Left ventricle myocardium inferior (tissue), 1 donor: Measurements from ENCODE around the gene AUP1. TPM values are rescaled to one million over a fixed set of nuclear protein-coding genes. Genes with fewer than 3 reads are reported as not detected.

ENCODE experiments used
- DNase-seq: peaks from one replicate; pipeline ENCODE4 v3.0.0-alpha.2; 2020
- H3K27ac ChIP-seq: fragments of 200-600 bp; replicated peaks from 2 replicates; pipeline ENCODE4 v1.8.0; 2021
- H3K27me3 ChIP-seq: fragments of 200-600 bp; 2 replicates; pipeline ENCODE4 v1.8.0; 2021; ENCODE audit warnings: low read depth
- H3K36me3 ChIP-seq: fragments of 200-600 bp; 2 replicates; pipeline ENCODE4 v1.8.0; 2021
- H3K4me1 ChIP-seq: fragments of 200-600 bp; 2 replicates; pipeline ENCODE4 v1.8.0; 2021
- H3K4me3 ChIP-seq: fragments of 200-600 bp; 2 replicates; pipeline ENCODE4 v1.8.0; 2021; ENCODE audit warnings: mild to moderate bottlenecking, moderate library complexity
- H3K9me3 ChIP-seq: fragments of 200-600 bp; replicated peaks from 2 replicates; pipeline ENCODE4 v1.8.0; 2021
- intact Hi-C: fragments of 100-400 bp; cut with micrococcal nuclease; formaldehyde crosslinking; loops from one replicate; pipeline ENCODE4 v1.11.0; 2022
- total RNA-seq: library from RNA; stranded (reverse); fragmentation: NEBNext Ultra II Directional; extraction: Animal tissue kit (Norgen Biotek cat#: 25700); gene quantifications from one replicate; pipeline ENCODE4 v1.2.1, GENCODE V29; 2021
- TF ChIP-seq, protein P1 (sequence below): fragments of 200-600 bp; IDR thresholded peaks from 2 replicates; pipeline ENCODE4 v1.8.0; 2021; ENCODE audit warnings: antibody characterized with exemption, mild to moderate bottlenecking, borderline replicate concordance
- donor health status: DM: no; HTN: yes; CAD: no; lungs with severe emphysema.

The AUP1 gene
- total RNA-seq, 1 donor from 2014 or later, result 46.9 TPM

GRCh38 chr2:74526649-74527230, 2.8 kb downstream of the AUP1 start:
- intact Hi-C loops, result no loop called here
- Histone ChIP-seq H3K4me1 (peaks cover 40% of the 10 kb centered on the region), H3K27me3 (peaks cover 11% of the 10 kb centered on the region), H3K4me3 (no peak overlapping the region), H3K9me3 (no peaks in the 10 kb centered on the region), H3K27ac (no peak overlapping the region), H3K36me3 (peaks cover 37% of the 10 kb centered on the region)
- TF ChIP-seq, protein P1, sequence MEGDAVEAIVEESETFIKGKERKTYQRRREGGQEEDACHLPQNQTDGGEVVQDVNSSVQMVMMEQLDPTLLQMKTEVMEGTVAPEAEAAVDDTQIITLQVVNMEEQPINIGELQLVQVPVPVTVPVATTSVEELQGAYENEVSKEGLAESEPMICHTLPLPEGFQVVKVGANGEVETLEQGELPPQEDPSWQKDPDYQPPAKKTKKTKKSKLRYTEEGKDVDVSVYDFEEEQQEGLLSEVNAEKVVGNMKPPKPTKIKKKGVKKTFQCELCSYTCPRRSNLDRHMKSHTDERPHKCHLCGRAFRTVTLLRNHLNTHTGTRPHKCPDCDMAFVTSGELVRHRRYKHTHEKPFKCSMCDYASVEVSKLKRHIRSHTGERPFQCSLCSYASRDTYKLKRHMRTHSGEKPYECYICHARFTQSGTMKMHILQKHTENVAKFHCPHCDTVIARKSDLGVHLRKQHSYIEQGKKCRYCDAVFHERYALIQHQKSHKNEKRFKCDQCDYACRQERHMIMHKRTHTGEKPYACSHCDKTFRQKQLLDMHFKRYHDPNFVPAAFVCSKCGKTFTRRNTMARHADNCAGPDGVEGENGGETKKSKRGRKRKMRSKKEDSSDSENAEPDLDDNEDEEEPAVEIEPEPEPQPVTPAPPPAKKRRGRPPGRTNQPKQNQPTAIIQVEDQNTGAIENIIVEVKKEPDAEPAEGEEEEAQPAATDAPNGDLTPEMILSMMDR, result no peak
- DNase-seq, result no peak

DNA sequence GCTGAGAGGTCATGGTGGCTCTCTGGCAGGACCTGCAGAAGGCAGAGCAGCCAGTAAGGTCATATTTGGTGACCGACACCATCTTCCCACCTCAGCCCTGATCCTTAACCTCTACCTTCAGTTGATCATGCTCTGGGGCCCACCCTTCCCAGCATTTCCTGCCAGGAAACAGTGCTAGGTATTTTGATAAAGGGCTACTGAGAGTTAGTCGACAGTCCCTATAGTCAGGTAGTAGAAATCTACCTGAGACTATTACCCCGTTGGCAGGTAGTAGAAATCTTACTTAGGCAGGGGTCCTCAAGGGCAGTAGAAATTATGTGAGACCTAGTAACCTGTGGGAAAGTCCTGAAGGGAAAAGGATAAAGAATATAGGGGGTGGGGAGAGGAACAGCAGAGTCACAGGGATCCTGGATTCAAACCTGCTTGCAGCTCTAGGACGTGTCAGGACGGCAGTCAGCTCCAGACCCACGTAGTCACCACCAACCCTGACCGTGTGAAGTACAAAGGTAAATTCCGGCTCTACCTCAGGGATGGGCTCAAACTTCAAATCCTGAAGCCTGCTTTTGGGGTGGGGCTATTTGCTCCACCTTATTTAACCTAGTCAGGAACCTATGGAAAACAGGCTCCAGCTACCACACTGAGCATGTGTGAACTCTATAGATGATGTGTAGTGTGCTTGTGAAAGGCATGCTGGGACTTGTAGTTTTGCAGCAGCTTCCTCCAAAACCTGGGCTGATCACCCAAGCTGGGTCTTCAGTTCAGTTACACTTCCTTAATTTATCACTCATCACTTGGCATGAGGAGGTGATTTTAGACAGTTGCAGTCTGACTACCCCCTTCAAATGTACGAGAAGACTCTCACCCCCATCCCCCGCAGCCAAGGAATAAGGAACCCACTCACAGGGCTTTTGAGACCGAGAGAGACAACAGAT, 3.5 kb downstream of the AUP1 start, which contains the start of gene DQX1:
DQX1 (minus strand) TSS at position 515 of the 932 bp plus-strand sequence; CDS start at position 13, 502 bp downstream.
- TF ChIP-seq, protein P1, result no peak
- H3K4me1 ChIP-seq, result peaks cover 33% of the 10 kb centered on the region
- peaks cover 30% of the 10 kb centered on the region for H3K36me3 ChIP-seq
- H3K27me3 ChIP-seq, result peaks cover 16% of the 10 kb centered on the region
- no peak within 1 kb of the TSS for H3K4me3 ChIP-seq
- no peaks in the 10 kb centered on the region for H3K9me3 ChIP-seq
- intact Hi-C loops, result no loop called here
- H3K27ac ChIP-seq, result no peak within 1 kb of the TSS
- no peak for DNase-seq

DNA sequence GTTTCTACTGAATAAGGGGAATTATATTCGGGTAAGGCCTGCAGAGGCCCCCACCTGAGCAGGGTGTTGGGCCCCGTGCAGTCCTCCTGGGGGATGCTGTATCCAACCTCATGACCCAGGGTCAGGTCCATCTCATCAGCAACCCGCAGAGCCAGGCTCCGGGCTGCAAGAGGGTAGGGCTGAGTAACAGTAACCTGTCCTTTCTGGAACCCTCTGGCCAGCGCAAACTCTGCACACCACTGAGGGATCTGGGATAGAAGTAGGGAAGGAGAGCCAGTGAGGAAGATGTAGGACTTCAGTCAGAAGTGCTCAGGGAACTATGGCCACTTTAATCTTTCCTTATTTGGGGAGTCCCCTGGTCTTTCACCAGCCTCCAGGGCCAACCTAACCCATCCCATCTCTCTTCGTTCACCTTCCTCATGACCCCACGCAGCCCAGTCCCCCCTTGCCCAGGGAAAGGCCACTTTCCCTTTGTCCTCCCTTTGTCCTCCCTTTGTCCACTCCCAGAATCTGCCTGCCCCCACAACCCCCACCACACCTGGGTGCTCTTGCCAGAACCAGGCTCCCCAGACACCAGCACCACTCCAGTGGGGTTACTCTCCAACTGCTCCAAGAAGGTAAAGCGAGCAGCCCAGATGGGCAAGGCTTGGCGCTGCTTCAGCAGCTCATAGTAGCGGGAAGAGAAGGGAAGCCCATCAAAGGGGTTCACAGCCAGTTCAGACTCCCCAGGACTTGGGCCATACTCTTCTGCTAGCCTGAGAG, 4.4 kb downstream of the AUP1 start:
- Histone ChIP-seq H3K36me3 (peaks cover 30% of the 10 kb centered on the region), H3K27me3 (peaks cover 25% of the 10 kb centered on the region), H3K27ac (no peak overlapping the region), H3K4me3 (no peak overlapping the region), H3K4me1 (peaks cover 24% of the 10 kb centered on the region), H3K9me3 (no peaks in the 10 kb centered on the region)
- TF ChIP-seq, protein P1, result no peak
- intact Hi-C loops, result no loop called here
- DNase-seq, result no peak

DNA sequence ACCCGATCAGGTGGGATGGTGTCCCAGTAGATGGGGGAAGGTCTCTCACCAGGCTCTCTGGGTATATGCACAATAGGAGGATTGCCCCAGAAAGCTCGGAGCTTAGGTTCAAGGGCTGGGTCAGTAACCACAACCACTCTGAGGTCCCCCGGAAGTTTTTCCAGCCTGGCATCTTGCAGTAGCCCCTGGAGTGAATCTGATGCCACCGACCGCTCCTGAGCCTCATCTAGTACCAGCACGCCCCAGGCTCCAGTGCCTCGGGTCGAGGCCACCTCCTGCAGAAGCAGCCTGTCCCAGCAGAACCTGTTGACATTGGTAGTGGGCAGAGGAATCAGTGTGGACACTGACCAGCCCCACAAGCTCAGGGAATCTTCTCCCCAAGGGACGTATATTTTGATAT, 5.5 kb downstream of the AUP1 start:
- Histone ChIP-seq H3K36me3 (peaks cover 30% of the 10 kb centered on the region), H3K27me3 (peaks cover 36% of the 10 kb centered on the region), H3K4me1 (peaks cover 16% of the 10 kb centered on the region), H3K27ac (no peak overlapping the region), H3K4me3 (no peak overlapping the region), H3K9me3 (no peaks in the 10 kb centered on the region)
- no peak for DNase-seq
- intact Hi-C loops, result no loop called here
- TF ChIP-seq, protein P1, result no peak

DNA sequence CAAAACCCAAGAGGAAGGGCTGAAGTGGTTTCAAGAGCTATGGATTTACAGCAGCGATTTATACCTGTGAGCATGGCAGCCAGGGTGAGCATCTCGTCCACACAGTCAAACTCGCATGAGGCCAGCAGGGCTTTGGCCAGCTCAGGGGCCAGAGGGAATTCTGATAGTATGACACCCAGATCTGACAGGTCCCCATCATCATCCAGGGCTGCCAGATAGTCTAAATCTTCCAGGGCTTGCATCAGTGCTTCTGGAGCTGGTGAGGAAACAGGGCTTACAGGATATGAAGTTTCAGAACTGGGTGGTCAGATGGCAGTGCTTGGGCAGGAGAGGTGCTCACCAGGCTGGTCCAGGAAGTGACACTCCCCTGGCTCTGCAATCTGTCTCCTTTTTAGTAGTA, 7.0 kb downstream of the AUP1 start:
- TF ChIP-seq, protein P1, result no peak
- Histone ChIP-seq H3K4me3 (no peak overlapping the region), H3K4me1 (peaks cover 1% of the 10 kb centered on the region), H3K9me3 (no peaks in the 10 kb centered on the region), H3K27me3 (peaks cover 51% of the 10 kb centered on the region), H3K27ac (no peak overlapping the region), H3K36me3 (peaks cover 21% of the 10 kb centered on the region)
- intact Hi-C loops, result no loop called here
- no peak for DNase-seq
